ENCODE data around the gene OTOF. TPM values are rescaled to one million over a fixed set of nuclear protein-coding genes. Genes with fewer than 3 reads are reported as not detected.

Gene OTOF
- total RNA-seq, 1 donor from 2014 or later: not detected

DNA sequence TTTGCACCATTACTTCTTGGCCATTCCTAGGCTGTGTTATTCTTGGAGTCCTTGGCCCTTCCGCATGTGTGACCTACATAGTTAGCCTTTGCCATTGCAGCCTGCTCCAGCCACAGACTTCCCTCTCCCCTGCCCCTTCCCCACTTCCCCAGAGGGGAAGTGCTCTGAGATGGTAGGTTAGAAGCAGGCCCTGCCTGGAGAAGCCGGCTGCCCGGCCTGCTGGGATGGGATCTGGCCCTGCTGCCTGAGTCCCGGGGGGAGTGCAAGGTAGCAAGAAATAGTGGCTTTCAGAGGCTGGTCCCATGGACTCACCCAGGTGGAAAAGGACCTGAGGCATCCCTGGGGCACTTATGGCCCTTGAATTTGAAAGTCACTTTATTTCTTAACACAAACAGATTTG is 28.4 kb upstream of the OTOF start:
- DNase-seq (ENCODE audit: low read depth): no peak
- TF ChIP-seq, protein P1, sequence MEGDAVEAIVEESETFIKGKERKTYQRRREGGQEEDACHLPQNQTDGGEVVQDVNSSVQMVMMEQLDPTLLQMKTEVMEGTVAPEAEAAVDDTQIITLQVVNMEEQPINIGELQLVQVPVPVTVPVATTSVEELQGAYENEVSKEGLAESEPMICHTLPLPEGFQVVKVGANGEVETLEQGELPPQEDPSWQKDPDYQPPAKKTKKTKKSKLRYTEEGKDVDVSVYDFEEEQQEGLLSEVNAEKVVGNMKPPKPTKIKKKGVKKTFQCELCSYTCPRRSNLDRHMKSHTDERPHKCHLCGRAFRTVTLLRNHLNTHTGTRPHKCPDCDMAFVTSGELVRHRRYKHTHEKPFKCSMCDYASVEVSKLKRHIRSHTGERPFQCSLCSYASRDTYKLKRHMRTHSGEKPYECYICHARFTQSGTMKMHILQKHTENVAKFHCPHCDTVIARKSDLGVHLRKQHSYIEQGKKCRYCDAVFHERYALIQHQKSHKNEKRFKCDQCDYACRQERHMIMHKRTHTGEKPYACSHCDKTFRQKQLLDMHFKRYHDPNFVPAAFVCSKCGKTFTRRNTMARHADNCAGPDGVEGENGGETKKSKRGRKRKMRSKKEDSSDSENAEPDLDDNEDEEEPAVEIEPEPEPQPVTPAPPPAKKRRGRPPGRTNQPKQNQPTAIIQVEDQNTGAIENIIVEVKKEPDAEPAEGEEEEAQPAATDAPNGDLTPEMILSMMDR (conservative IDR thresholded peaks at IDR 0.05; ENCODE audit: low read depth, low read length): no peak
- H3K4me3 ChIP-seq (ENCODE audit: low read depth, low read length): no peak overlapping the region

DNA sequence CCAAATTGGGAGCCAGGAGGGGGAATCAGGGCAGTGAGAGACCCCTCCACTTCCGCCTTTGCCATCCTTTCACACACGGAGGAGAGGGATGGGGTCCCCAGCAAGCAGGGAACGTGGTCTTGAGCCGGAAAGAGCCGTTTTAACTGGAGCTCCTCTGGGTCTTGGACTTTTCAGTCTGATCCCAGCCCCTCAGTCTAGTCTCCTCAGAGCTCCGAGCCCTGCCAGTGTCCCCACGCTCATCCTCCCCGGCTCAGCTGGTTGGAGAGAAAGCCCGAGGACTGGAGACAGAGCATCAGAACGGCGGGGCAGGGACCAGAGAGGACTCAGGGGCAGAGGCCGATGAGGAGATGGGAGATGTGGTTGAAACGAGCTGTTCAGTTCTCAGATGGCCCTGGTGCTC is 26.1 kb upstream of the OTOF start:
- TF ChIP-seq, protein P1 (conservative IDR thresholded peaks at IDR 0.05; ENCODE audit: low read depth, low read length): no peak
- DNase-seq (ENCODE audit: low read depth): no peak
- H3K4me3 ChIP-seq (ENCODE audit: low read depth, low read length): peak overlapping the region; percentile 55

DNA sequence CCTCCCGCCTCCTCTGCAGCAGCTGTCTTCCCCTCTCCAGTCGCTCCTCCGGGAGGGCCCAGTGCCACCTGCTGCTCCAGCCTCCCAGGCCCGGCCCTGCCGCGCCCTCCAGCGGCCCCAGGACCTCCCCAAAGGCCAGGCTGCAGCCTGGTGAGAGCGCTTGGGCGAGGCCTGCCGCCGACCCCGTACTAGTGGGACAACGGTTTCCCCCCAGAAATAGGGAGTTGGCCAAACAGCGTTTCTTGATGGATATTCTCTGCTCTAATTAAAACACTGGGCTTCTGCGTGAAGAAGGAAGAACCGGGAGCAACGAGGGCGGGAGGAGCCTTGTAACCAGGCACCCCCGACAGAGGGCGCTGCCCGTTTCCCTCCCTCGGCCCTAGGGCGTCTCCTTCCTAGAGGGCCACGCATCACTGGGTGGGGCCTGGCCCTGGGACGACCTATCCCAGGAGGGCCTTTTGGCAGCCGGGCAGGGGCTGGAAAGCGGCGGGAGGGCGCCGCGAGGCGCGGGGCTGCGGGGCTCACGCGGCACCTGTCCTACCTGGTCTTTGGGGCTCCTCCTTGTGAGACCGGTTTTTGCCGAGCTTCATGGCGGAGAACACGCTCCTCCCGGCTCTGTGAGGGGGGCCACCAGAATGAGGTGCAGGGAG is 25.4 kb upstream of the OTOF start:
- H3K4me3 ChIP-seq (ENCODE audit: low read depth, low read length): peak overlapping the region; percentile 55
- DNase-seq (ENCODE audit: low read depth): no peak
- TF ChIP-seq, protein P1 (conservative IDR thresholded peaks at IDR 0.05; ENCODE audit: low read depth, low read length): peak; percentile 96

DNA sequence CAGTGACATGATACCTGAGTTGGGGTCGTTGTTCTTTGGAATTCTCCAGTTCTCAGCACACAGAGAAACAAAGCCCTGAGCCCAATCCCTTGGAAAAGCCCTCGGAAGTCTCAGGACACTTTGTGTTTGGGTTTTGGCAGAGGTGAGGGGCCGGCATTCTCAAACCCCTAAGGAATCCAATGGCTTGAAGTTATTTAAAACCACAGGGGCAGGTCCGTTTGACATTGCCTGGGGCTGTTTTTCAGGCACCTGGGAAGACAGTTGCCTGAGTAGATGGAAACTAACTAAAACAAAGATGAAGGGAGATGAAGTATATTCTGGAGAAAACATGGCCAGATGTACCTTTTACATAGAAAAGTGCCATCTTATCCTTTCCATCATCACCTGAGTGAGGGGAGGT is 22.5 kb upstream of the OTOF start:
- TF ChIP-seq, protein P1 (conservative IDR thresholded peaks at IDR 0.05; ENCODE audit: low read depth, low read length): no peak
- DNase-seq (ENCODE audit: low read depth): no peak
- H3K4me3 ChIP-seq (ENCODE audit: low read depth, low read length): no peak overlapping the region

DNA sequence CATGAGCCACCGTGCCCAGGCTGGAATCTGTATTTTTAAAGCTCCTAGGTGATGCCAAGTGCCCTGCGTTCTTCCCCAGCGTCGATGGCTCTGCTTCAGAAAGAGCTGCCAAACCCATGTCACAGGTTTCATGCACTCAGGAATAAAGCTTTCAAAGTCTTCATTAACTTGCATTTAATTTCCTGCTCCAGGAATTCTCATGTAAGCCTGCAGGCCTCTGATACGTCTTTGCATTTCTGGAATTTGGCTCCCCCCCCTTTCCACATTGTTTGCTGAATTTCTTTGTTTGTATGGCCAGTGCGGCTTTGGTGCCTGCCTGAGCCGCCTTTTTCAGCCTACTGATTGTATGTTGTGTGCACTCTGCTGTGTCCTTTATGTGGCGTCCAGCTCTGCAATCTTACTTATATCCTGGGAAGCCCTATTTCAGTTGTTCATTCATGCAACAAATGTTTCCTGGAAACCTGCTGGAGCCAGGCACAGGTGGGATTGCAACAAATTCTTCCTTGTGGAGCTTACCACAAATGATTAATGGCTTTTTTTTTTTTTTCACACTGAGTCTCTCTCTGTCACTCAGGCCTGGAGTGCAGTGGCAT is 17.9 kb upstream of the OTOF start:
- TF ChIP-seq, protein P1 (conservative IDR thresholded peaks at IDR 0.05; ENCODE audit: low read depth, low read length): no peak
- peak; percentile 58 for DNase-seq (ENCODE audit: low read depth)
- H3K4me3 ChIP-seq (ENCODE audit: low read depth, low read length): no peak overlapping the region

DNA sequence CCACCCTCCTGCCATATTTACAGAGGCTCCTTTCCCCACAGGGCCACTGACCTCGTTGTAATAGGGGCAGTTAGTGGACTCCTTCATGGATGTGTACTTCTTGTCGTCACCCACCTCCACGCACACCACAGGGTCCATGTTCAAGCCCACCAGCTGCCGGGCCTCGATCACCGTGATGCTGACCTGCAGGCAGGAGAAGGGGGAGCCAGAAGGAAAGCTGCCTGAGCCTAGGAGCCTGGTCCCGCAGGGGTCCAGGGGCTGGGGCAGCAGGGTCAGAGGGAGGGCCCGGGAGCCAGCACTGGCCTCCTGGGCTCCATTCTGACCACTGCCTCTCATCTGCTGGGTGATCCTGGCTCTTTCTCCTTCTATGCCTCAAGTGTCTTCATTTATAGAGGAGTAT is 17.0 kb upstream of the OTOF start:
- DNase-seq (ENCODE audit: low read depth): no peak
- TF ChIP-seq, protein P1 (conservative IDR thresholded peaks at IDR 0.05; ENCODE audit: low read depth, low read length): no peak
- no peak overlapping the region for H3K4me3 ChIP-seq (ENCODE audit: low read depth, low read length)

DNA sequence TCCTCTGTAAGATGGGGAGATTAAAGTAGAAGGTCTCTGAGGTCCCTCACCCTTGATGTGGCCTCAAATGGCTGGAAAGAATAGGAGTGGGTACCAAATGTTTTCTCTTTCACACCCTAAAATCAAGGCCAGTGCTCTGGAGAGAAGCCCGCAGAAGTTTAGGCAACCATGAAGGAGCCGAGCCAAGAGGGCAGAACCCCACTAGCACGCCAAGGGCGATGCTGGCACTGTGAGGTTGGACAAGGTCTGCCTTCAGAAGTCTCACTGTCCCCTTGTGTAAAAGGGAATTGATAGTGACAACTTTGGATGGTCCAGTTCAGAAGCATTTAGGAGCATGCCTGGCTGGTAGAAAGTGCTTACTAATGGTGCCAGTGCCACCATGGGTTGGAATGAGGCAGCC is 16.3 kb upstream of the OTOF start:
- TF ChIP-seq, protein P1 (conservative IDR thresholded peaks at IDR 0.05; ENCODE audit: low read depth, low read length): no peak
- DNase-seq (ENCODE audit: low read depth): no peak

More for the DNA sequence above, 16.3 kb upstream of the OTOF start:
- H3K4me3 ChIP-seq (ENCODE audit: low read depth, low read length): no peak overlapping the region

All from epithelial cell of proximal tubule (primary cell).